ENCODE results near the gene PTPRE.
A peak's percentile ranks its signal among the peaks of the same experiment; 100 is the strongest.

The PTPRE gene

GRCh38 chr10:127945341-127945758 lies 38.4 kb downstream of the PTPRE start:
- H3K36me3 Mint-ChIP-seq (ENCODE audit: insufficient read depth): no peaks in the 10 kb centered on the region
- no peak overlapping the region for H3K4me3 Mint-ChIP-seq
- no peak for ATAC-seq (replicated peaks; ENCODE audit: extremely low read depth, poor library complexity, severe bottlenecking)
- H3K4me1 Mint-ChIP-seq: no peaks in the 10 kb centered on the region
- H3K9me3 Mint-ChIP-seq: no peaks in the 10 kb centered on the region
- peaks cover 26% of the 10 kb centered on the region for H3K27me3 Mint-ChIP-seq
- peak overlapping the region; percentile 42 for H3K27ac Mint-ChIP-seq (ENCODE audit: low read depth)
- DNase-seq (ENCODE audit: low spot score in 2 of 2): no peak

- no peak for ATAC-seq (replicated peaks; ENCODE audit: extremely low read depth, poor library complexity, severe bottlenecking)
- no peak overlapping the region for H3K4me3 Mint-ChIP-seq
- H3K27ac Mint-ChIP-seq (ENCODE audit: low read depth): peak overlapping the region; percentile 42
- DNase-seq (ENCODE audit: low spot score in 2 of 2): no peak
- H3K4me1 Mint-ChIP-seq: no peaks in the 10 kb centered on the region
- no peaks in the 10 kb centered on the region for H3K36me3 Mint-ChIP-seq (ENCODE audit: insufficient read depth)
- peaks cover 27% of the 10 kb centered on the region for H3K27me3 Mint-ChIP-seq
- H3K9me3 Mint-ChIP-seq: no peaks in the 10 kb centered on the region
These were observed 39.2 kb downstream of the PTPRE start for GRCh38 chr10:127945948-127946711.

- Mint-ChIP-seq H3K4me1 (no peaks in the 10 kb centered on the region), H3K4me3 (no peak overlapping the region), H3K9me3 (no peaks in the 10 kb centered on the region), H3K27ac (ENCODE audit: low read depth) (no peak overlapping the region), H3K27me3 (peaks cover 21% of the 10 kb centered on the region), H3K36me3 (ENCODE audit: insufficient read depth) (no peaks in the 10 kb centered on the region)
- ATAC-seq (replicated peaks; ENCODE audit: extremely low read depth, poor library complexity, severe bottlenecking): no peak
- DNase-seq (ENCODE audit: low spot score in 2 of 2): no peak
These were observed 40.3 kb downstream of the PTPRE start for GRCh38 chr10:127947211-127947610.

- no peaks in the 10 kb centered on the region for H3K4me1 Mint-ChIP-seq
- DNase-seq (ENCODE audit: low spot score in 2 of 2): no peak
- H3K4me3 Mint-ChIP-seq: no peak overlapping the region
- peaks cover 18% of the 10 kb centered on the region for H3K27me3 Mint-ChIP-seq
- H3K27ac Mint-ChIP-seq (ENCODE audit: low read depth): no peak overlapping the region
- no peak for ATAC-seq (replicated peaks; ENCODE audit: extremely low read depth, poor library complexity, severe bottlenecking)
- no peaks in the 10 kb centered on the region for H3K9me3 Mint-ChIP-seq
- no peaks in the 10 kb centered on the region for H3K36me3 Mint-ChIP-seq (ENCODE audit: insufficient read depth)
These were observed 41.9 kb downstream of the PTPRE start for GRCh38 chr10:127948791-127949190.

- Mint-ChIP-seq H3K27me3 (peaks cover 28% of the 10 kb centered on the region), H3K36me3 (ENCODE audit: insufficient read depth) (no peaks in the 10 kb centered on the region), H3K4me3 (no peak overlapping the region), H3K9me3 (no peaks in the 10 kb centered on the region), H3K27ac (ENCODE audit: low read depth) (no peak overlapping the region), H3K4me1 (no peaks in the 10 kb centered on the region)
- DNase-seq (ENCODE audit: low spot score in 2 of 2) (no peak), ATAC-seq (replicated peaks; ENCODE audit: extremely low read depth, poor library complexity, severe bottlenecking) (no peak)
These were observed 42.9 kb downstream of the PTPRE start for GRCh38 chr10:127949831-127950230.

GRCh38 chr10:127951861-127952574 lies 45.1 kb downstream of the PTPRE start:
- H3K4me1 Mint-ChIP-seq: no peaks in the 10 kb centered on the region
- no peak overlapping the region for H3K4me3 Mint-ChIP-seq
- H3K36me3 Mint-ChIP-seq (ENCODE audit: insufficient read depth): no peaks in the 10 kb centered on the region
- peaks cover 37% of the 10 kb centered on the region for H3K27me3 Mint-ChIP-seq
- no peak for ATAC-seq (replicated peaks; ENCODE audit: extremely low read depth, poor library complexity, severe bottlenecking)
- DNase-seq (ENCODE audit: low spot score in 2 of 2): no peak
- H3K27ac Mint-ChIP-seq (ENCODE audit: low read depth): no peak overlapping the region
- no peaks in the 10 kb centered on the region for H3K9me3 Mint-ChIP-seq

GRCh38 chr10:127952575-127952869 lies 45.6 kb downstream of the PTPRE start:
- Mint-ChIP-seq H3K27me3 (peaks cover 42% of the 10 kb centered on the region), H3K9me3 (no peaks in the 10 kb centered on the region), H3K27ac (ENCODE audit: low read depth) (no peak overlapping the region), H3K36me3 (ENCODE audit: insufficient read depth) (no peaks in the 10 kb centered on the region), H3K4me1 (no peaks in the 10 kb centered on the region), H3K4me3 (no peak overlapping the region)
- ATAC-seq (replicated peaks; ENCODE audit: extremely low read depth, poor library complexity, severe bottlenecking): no peak
- DNase-seq (ENCODE audit: low spot score in 2 of 2): no peak

GRCh38 chr10:127952918-127953317 lies 46.0 kb downstream of the PTPRE start:
- no peak overlapping the region for H3K4me3 Mint-ChIP-seq
- no peak for DNase-seq (ENCODE audit: low spot score in 2 of 2)
- peaks cover 46% of the 10 kb centered on the region for H3K27me3 Mint-ChIP-seq
- H3K4me1 Mint-ChIP-seq: no peaks in the 10 kb centered on the region
- no peaks in the 10 kb centered on the region for H3K36me3 Mint-ChIP-seq (ENCODE audit: insufficient read depth)
- ATAC-seq (replicated peaks; ENCODE audit: extremely low read depth, poor library complexity, severe bottlenecking): no peak
- no peak overlapping the region for H3K27ac Mint-ChIP-seq (ENCODE audit: low read depth)
- H3K9me3 Mint-ChIP-seq: no peaks in the 10 kb centered on the region

GRCh38 chr10:127953876-127954275 lies 47.0 kb downstream of the PTPRE start:
- ATAC-seq (replicated peaks; ENCODE audit: extremely low read depth, poor library complexity, severe bottlenecking): no peak
- H3K4me3 Mint-ChIP-seq: no peak overlapping the region
- DNase-seq (ENCODE audit: low spot score in 2 of 2): no peak

GRCh38 chr10:127959428-127959827 lies 52.5 kb downstream of the PTPRE start:
- peaks cover 53% of the 10 kb centered on the region for H3K27me3 Mint-ChIP-seq
- H3K9me3 Mint-ChIP-seq: no peaks in the 10 kb centered on the region
- H3K4me3 Mint-ChIP-seq: no peak overlapping the region
- H3K36me3 Mint-ChIP-seq (ENCODE audit: insufficient read depth): peaks cover 3% of the 10 kb centered on the region
- no peak for DNase-seq (ENCODE audit: low spot score in 2 of 2)
- ATAC-seq (replicated peaks; ENCODE audit: extremely low read depth, poor library complexity, severe bottlenecking): no peak
- no peak overlapping the region for H3K27ac Mint-ChIP-seq (ENCODE audit: low read depth)
- H3K4me1 Mint-ChIP-seq: no peaks in the 10 kb centered on the region

More at GRCh38 chr10:127953876-127954275, 47.0 kb downstream of the PTPRE start:
- Mint-ChIP-seq H3K4me1 (no peaks in the 10 kb centered on the region), H3K27ac (ENCODE audit: low read depth) (no peak overlapping the region), H3K9me3 (no peaks in the 10 kb centered on the region), H3K36me3 (ENCODE audit: insufficient read depth) (peaks cover 2% of the 10 kb centered on the region), H3K27me3 (peaks cover 52% of the 10 kb centered on the region)

GRCh38 chr10:127961071-127961470 lies 54.2 kb downstream of the PTPRE start:
- no peak for ATAC-seq (replicated peaks; ENCODE audit: extremely low read depth, poor library complexity, severe bottlenecking)
- no peak for DNase-seq (ENCODE audit: low spot score in 2 of 2)

GRCh38 chr10:127962205-127962604 lies 55.3 kb downstream of the PTPRE start:
- no peaks in the 10 kb centered on the region for H3K9me3 Mint-ChIP-seq
- H3K36me3 Mint-ChIP-seq (ENCODE audit: insufficient read depth): peaks cover 3% of the 10 kb centered on the region
- no peak overlapping the region for H3K4me3 Mint-ChIP-seq
- ATAC-seq (replicated peaks; ENCODE audit: extremely low read depth, poor library complexity, severe bottlenecking) (no peak), DNase-seq (ENCODE audit: low spot score in 2 of 2) (no peak)
- H3K27ac Mint-ChIP-seq (ENCODE audit: low read depth): no peak overlapping the region
- H3K4me1 Mint-ChIP-seq: no peaks in the 10 kb centered on the region
- peaks cover 53% of the 10 kb centered on the region for H3K27me3 Mint-ChIP-seq

More at GRCh38 chr10:127961071-127961470, 54.2 kb downstream of the PTPRE start:
- Mint-ChIP-seq H3K4me1 (no peaks in the 10 kb centered on the region), H3K4me3 (no peak overlapping the region), H3K9me3 (no peaks in the 10 kb centered on the region), H3K27me3 (peaks cover 61% of the 10 kb centered on the region), H3K27ac (ENCODE audit: low read depth) (no peak overlapping the region), H3K36me3 (ENCODE audit: insufficient read depth) (peaks cover 3% of the 10 kb centered on the region)

GRCh38 chr10:127963136-127963535 lies 56.2 kb downstream of the PTPRE start:
- Mint-ChIP-seq H3K27ac (ENCODE audit: low read depth) (no peak overlapping the region), H3K9me3 (no peaks in the 10 kb centered on the region), H3K36me3 (ENCODE audit: insufficient read depth) (peaks cover 3% of the 10 kb centered on the region), H3K27me3 (peaks cover 44% of the 10 kb centered on the region), H3K4me1 (no peaks in the 10 kb centered on the region), H3K4me3 (no peak overlapping the region)
- DNase-seq (ENCODE audit: low spot score in 2 of 2) (no peak), ATAC-seq (replicated peaks; ENCODE audit: extremely low read depth, poor library complexity, severe bottlenecking) (no peak)

Data from central memory CD8-positive, alpha-beta T cell (primary cell).